Activated B cell treated with CpG ODN at 0.5 μM for 24 hours (primary cell): ENCODE measurements around the gene H6PD. TPM values are rescaled to one million over a fixed set of nuclear protein-coding genes. Genes with fewer than 3 reads are reported as not detected.

Experiments
- ATAC-seq: fragments of 200-7000 bp; cut with Tn5 transposase; one replicate; pipeline ENCODE4 v1.10.0; 2021; ENCODE audit warnings: low read depth, mild to moderate bottlenecking, moderate library complexity
- CTCF ChIA-PET: fragments of 350-600 bp; sonication (Branson Sonifier 250); formaldehyde crosslinking; loops from one replicate; lab custom pipeline; 2021; ENCODE audit warnings: antibody characterized with exemption; lab: Charles Lee
- POLR2A ChIA-PET: fragments of 350-600 bp; sonication (Branson Sonifier 250); formaldehyde crosslinking; loops from one replicate; lab custom pipeline; 2021; ENCODE audit warnings: antibody characterized with exemption; lab: Charles Lee
- DNase-seq: peaks from one replicate; pipeline ENCODE4 v3.0.0; 2022
- H3K27ac Mint-ChIP-seq: one replicate; pipeline ENCODE4 v1.8.0; 2020; ENCODE audit warnings: mixed read lengths
- H3K27me3 Mint-ChIP-seq: one replicate; pipeline ENCODE4 v1.8.0; 2021; ENCODE audit warnings: mixed read lengths
- H3K36me3 Mint-ChIP-seq: one replicate; pipeline ENCODE4 v1.8.0; 2021; ENCODE audit warnings: low read depth, mixed read lengths
- H3K4me1 Mint-ChIP-seq: one replicate; pipeline ENCODE4 v1.8.0; 2021; ENCODE audit warnings: mixed read lengths
- H3K4me3 Mint-ChIP-seq: one replicate; pipeline ENCODE4 v1.8.0; 2020; ENCODE audit warnings: mild to moderate bottlenecking, mixed read lengths
- H3K9me3 Mint-ChIP-seq: one replicate; pipeline ENCODE4 v1.8.0; 2020; ENCODE audit warnings: mixed read lengths
- intact Hi-C: fragments of 100-400 bp; cut with micrococcal nuclease; formaldehyde crosslinking; loops from one replicate; pipeline ENCODE4 v1.15.1; 2024
- total RNA-seq: library from RNA; stranded (reverse); gene quantifications from 2 replicates; pipeline ENCODE4 v1.2.3, GENCODE V29; 2022
- TF ChIP-seq, protein P1 (sequence below): fragments of 200-600 bp; IDR thresholded peaks from one replicate; pipeline ENCODE4 v1.8.0; 2022; ENCODE audit warnings: antibody characterized with exemption, mild to moderate bottlenecking

Gene H6PD
- total RNA-seq, 1 donor from 2014 or later = 21.9 TPM

GRCh38 chr1:9201401-9202239, 33.0 kb upstream of the H6PD start:
- no peak overlapping the region for H3K27ac Mint-ChIP-seq
- DNase-seq (no peak), ATAC-seq (no peak)
- no peaks in the 10 kb centered on the region for H3K9me3 Mint-ChIP-seq
- H3K36me3 Mint-ChIP-seq = no peaks in the 10 kb centered on the region
- H3K4me3 Mint-ChIP-seq = peak overlapping the region; percentile 46
- ChIA-PET CTCF (interaction anchor here (1.3 to 4.8 kb wide), 3 partner anchors 59 to 94 kb away, joined by 3 to 31 read pairs (median 8); no protein-coding TSS in a partner anchor), POLR2A (interaction anchor here (1.1 kb wide), 1 partner anchor 33 kb away, joined by 3 read pairs; the partner anchor contains the start of gene H6PD)
- H3K4me1 Mint-ChIP-seq = peaks cover 24% of the 10 kb centered on the region
- intact Hi-C loops = no loop called here
- TF ChIP-seq, protein P1, sequence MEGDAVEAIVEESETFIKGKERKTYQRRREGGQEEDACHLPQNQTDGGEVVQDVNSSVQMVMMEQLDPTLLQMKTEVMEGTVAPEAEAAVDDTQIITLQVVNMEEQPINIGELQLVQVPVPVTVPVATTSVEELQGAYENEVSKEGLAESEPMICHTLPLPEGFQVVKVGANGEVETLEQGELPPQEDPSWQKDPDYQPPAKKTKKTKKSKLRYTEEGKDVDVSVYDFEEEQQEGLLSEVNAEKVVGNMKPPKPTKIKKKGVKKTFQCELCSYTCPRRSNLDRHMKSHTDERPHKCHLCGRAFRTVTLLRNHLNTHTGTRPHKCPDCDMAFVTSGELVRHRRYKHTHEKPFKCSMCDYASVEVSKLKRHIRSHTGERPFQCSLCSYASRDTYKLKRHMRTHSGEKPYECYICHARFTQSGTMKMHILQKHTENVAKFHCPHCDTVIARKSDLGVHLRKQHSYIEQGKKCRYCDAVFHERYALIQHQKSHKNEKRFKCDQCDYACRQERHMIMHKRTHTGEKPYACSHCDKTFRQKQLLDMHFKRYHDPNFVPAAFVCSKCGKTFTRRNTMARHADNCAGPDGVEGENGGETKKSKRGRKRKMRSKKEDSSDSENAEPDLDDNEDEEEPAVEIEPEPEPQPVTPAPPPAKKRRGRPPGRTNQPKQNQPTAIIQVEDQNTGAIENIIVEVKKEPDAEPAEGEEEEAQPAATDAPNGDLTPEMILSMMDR = no peak
- peaks cover 68% of the 10 kb centered on the region for H3K27me3 Mint-ChIP-seq

- Mint-ChIP-seq H3K27me3 (peaks cover 73% of the 10 kb centered on the region), H3K36me3 (no peaks in the 10 kb centered on the region), H3K9me3 (no peaks in the 10 kb centered on the region), H3K27ac (no peak overlapping the region), H3K4me3 (peak overlapping the region; percentile 46), H3K4me1 (peaks cover 19% of the 10 kb centered on the region)
- intact Hi-C loops = no loop called here
- TF ChIP-seq, protein P1 = no peak
- ChIA-PET POLR2A (interaction anchor here (1.1 kb wide), 1 partner anchor 32 kb away, joined by 3 read pairs; the partner anchor contains the start of gene H6PD), CTCF (interaction anchor here (0.7 to 4.8 kb wide), 2 partner anchors 32 to 91 kb away, joined by 3 to 31 read pairs; partner anchors contain the start of gene H6PD)
- no peak for ATAC-seq
- no peak for DNase-seq
Observed at GRCh38 chr1:9202240-9202870, 32.2 kb upstream of the H6PD start.

DNA sequence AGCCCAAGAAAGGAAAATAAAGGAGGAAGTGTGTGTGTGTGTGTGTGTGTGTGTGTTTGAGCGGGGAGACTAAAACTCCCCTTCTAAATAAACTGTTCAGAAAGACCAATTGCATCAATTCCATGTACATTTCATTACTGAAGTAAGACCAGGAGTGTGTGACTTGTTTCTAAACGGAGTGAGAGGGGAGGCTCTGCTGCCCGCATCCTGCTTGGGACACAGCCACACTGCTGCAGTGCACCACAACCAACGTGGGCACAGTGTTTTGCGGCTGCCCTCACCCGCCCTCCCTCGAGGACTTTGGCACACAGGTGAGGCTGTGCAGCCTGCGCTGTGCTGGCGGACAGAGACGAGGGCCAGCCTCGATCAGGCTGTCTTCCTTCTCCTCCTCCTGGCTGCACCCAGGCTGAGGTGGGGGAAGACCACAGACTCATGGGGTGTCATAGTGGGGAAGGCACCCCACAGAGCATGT, 31.0 kb upstream of the H6PD start:
- no peaks in the 10 kb centered on the region for H3K36me3 Mint-ChIP-seq
- no peak overlapping the region for H3K27ac Mint-ChIP-seq
- H3K4me3 Mint-ChIP-seq = no peak overlapping the region
- H3K9me3 Mint-ChIP-seq = no peaks in the 10 kb centered on the region
- ATAC-seq (no peak), DNase-seq (no peak)
- TF ChIP-seq, protein P1 = no peak
- H3K27me3 Mint-ChIP-seq = peaks cover 73% of the 10 kb centered on the region
- H3K4me1 Mint-ChIP-seq = peaks cover 17% of the 10 kb centered on the region
- CTCF ChIA-PET = no interaction called here
- POLR2A ChIA-PET = no interaction called here
- intact Hi-C loops = no loop called here

DNA sequence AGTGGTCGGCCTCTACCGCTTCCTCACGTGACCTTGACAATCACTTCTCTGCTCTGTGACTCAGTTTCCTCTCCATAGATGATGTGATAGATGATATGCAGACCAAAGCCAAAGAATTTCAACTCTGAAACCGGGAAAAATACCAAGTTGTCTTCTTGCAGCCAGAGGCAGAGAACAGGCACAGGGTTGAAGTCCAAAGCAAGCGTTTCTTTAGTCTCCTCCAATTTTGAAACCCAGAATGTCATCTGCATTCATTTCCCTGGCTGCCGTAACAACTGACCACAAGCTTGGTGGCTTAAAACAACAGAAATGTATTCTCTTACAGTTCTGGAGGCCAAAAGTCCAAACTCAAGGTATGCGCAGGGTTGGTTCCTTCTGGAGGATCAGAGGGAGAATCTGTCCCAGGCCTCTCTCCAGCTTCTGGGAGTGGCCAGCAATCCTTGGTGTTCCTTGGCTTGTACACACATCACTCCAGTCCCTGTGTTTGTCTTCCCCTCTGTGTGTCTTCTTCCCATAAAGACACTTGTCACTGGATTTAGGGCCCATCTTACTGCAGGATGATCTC, 30.3 kb upstream of the H6PD start:
- CTCF ChIA-PET = no interaction called here
- no peaks in the 10 kb centered on the region for H3K9me3 Mint-ChIP-seq
- no peak overlapping the region for H3K27ac Mint-ChIP-seq

More for the DNA sequence above, 30.3 kb upstream of the H6PD start:
- peaks cover 72% of the 10 kb centered on the region for H3K27me3 Mint-ChIP-seq
- TF ChIP-seq, protein P1 = no peak
- no peaks in the 10 kb centered on the region for H3K36me3 Mint-ChIP-seq
- H3K4me3 Mint-ChIP-seq = no peak overlapping the region
- H3K4me1 Mint-ChIP-seq = peaks cover 17% of the 10 kb centered on the region
- DNase-seq (no peak), ATAC-seq (no peak)
- POLR2A ChIA-PET = no interaction called here
- intact Hi-C loops = no loop called here
